GM12873 (cell line): Measurements from ENCODE around the gene AIMP1.

Experiments used
- CTCF ChIP-seq: IDR thresholded peaks from 2 replicates; pipeline ENCODE4 v1.5.1; 2012; ENCODE audit warnings: low read depth, mild to moderate bottlenecking, moderate library complexity, low read length, control low read depth; ENCODE audit not compliant: insufficient read depth; ENCODE audit errors: missing control alignments

Gene AIMP1

GRCh38 chr4:106286611-106287010, 29.7 kb upstream of the AIMP1 start:
- TF ChIP-seq CTCF = no peak

GRCh38 chr4:106287353-106287969, 28.9 kb upstream of the AIMP1 start:
- TF ChIP-seq CTCF = no peak

GRCh38 chr4:106289737-106290136, 26.6 kb upstream of the AIMP1 start:
- TF ChIP-seq CTCF = no peak

- no peak for TF ChIP-seq CTCF
These were observed 24.7 kb upstream of the AIMP1 start for GRCh38 chr4:106291678-106292077.

GRCh38 chr4:106294062-106294461, 22.3 kb upstream of the AIMP1 start:
- TF ChIP-seq CTCF = no peak

- TF ChIP-seq CTCF = no peak
These were observed 18.9 kb upstream of the AIMP1 start for GRCh38 chr4:106297245-106298035.

- TF ChIP-seq CTCF = no peak
These were observed 16.4 kb upstream of the AIMP1 start for GRCh38 chr4:106299977-106300376.
